Motor neuron (in vitro differentiated cells): ENCODE measurements around the gene CRACR2A. TPM values are rescaled to one million over a fixed set of nuclear protein-coding genes. Genes with fewer than 3 reads are reported as not detected.

Experiments used
- ATAC-seq, 8 experiments: fragments of 200-7000 bp; cut with Tn5 transposase; replicated peaks in 6 of 8; 2 replicates each; pipeline ENCODE4 v1.8.0; 2021; ENCODE audit warnings: mild to moderate bottlenecking in 8 of 8, moderate library complexity in 8 of 8
- H3K27ac ChIP-seq, 2 donors: fragments of 250-450 bp; sonication (Bioruptor Pico); 2 replicates each; pipeline ENCODE4 v1.9.0; 2021; ENCODE audit warnings: antibody characterized with exemption in 2 of 2, mild to moderate bottlenecking in 2 of 2, moderate library complexity in 1 of 2
- H3K4me1 ChIP-seq, 2 donors: fragments of 250-450 bp; sonication (Bioruptor Pico); replicated peaks in 1 of 2; 2 replicates each; pipeline ENCODE4 v1.6.1; 2021; ENCODE audit warnings: antibody characterized with exemption in 2 of 2, mild to moderate bottlenecking in 2 of 2, moderate library complexity in 1 of 2
- H3K4me3 ChIP-seq, 5 donors: fragments of 250-450 bp; sonication (Bioruptor Pico); 2 replicates each; pipeline ENCODE4 v1.9.0; 2021; ENCODE audit warnings: antibody characterized with exemption in 5 of 5, mild to moderate bottlenecking in 5 of 5, moderate library complexity in 4 of 5
- WGBS, 10 experiments: fragments of 450-650 bp; shearing (Covaris generic); methylation state at CpG; one replicate each; pipeline ENCODE4 v1.0.0; 2022; 5-methylcytosine and 5-hydroxymethylcytosine counted together
- in situ Hi-C, 9 experiments: fragments of 400-800 bp; cut with MboI; loops; one replicate each; pipeline ENCODE4 v1.15.0; 2021; ENCODE audit warnings: low sequenced_read_pairs in 9 of 9, low pct_unique_long_range_greater_than_20kb in 2 of 9; ENCODE audit not compliant: unreplicated experiment in 9 of 9
- total RNA-seq, 8 experiments: library from RNA; unstranded; fragments of 300-600 nt; gene quantifications; 2 replicates each; pipeline versions ENCODE4 v1.2.3 to v1.2.4, GENCODE V29; 2022

Gene CRACR2A
- total RNA-seq, 8 experiments from 2014 or later, result 0.11 to 12.5 (median 1.2) TPM

- in situ Hi-C loops, result loop anchor here in 1 of 9 experiments (25.0 kb wide), 1 partner anchor 304 kb away; no protein-coding TSS in a partner anchor
- Histone ChIP-seq H3K4me1 (peaks cover 10 to 15% of the 10 kb centered on the region in 2 donors), H3K4me3 (no peak overlapping the region), H3K27ac (no peak overlapping the region)
- WGBS, 10 experiments, result 22 to 100% (median 88%) methylated on average over 1 to 3 of the region's 3 CpGs; no CpG with 5 or more reads in 2 of the 10 experiments
- peak in 4 of 8 experiments; percentile 35 to 87 (median 68) for ATAC-seq
These were observed 111.4 kb downstream of the CRACR2A start for GRCh38 chr12:3641428-3642018.

DNA sequence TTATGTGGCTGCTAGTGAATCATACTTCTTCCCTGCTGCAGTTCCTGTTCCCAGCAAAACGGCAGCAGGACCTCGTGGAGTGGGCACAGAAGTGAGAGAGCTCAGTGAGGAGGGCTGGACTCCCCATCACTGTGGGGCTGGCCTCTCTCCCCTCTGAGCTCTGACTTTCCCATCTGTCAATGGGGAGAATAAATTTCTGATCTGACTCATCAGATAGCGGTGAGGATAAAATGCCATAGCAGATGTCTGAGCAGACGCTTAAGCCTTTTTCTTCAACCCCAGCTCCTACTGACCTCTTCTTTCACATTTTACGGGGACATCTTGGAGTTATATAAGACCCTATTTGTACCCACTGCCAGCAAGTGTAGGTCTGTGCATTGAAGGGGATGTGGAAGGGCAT lies 116.6 kb downstream of the CRACR2A start:
- 56 to 100% (median 77%) methylated on average over 1 to 5 of the region's 5 CpGs; no CpG with 5 or more reads in 6 of the 10 experiments for WGBS, 10 experiments
- H3K27ac ChIP-seq, result no peak overlapping the region
- in situ Hi-C loops, result loop anchor here in 1 of 9 experiments (25.0 kb wide), 1 partner anchor 299 kb away; no protein-coding TSS in a partner anchor
- peaks cover 9 to 18% of the 10 kb centered on the region in 2 donors for H3K4me1 ChIP-seq
- no peak for ATAC-seq
- no peak overlapping the region for H3K4me3 ChIP-seq

- in situ Hi-C loops, result loop anchor here in 1 of 9 experiments (25.0 kb wide), 1 partner anchor 297 kb away; no protein-coding TSS in a partner anchor
- H3K4me1 ChIP-seq, result peaks cover 17 to 37% of the 10 kb centered on the region in 2 donors
- H3K4me3 ChIP-seq, result no peak overlapping the region
- 0 to 80% (median 51%) methylated on average over 1 to 5 of the region's 6 CpGs; no CpG with 5 or more reads in 3 of the 10 experiments for WGBS, 10 experiments
- ATAC-seq, result no peak
- H3K27ac ChIP-seq, result no peak overlapping the region
These were observed 118.6 kb downstream of the CRACR2A start for GRCh38 chr12:3634348-3634747.

DNA sequence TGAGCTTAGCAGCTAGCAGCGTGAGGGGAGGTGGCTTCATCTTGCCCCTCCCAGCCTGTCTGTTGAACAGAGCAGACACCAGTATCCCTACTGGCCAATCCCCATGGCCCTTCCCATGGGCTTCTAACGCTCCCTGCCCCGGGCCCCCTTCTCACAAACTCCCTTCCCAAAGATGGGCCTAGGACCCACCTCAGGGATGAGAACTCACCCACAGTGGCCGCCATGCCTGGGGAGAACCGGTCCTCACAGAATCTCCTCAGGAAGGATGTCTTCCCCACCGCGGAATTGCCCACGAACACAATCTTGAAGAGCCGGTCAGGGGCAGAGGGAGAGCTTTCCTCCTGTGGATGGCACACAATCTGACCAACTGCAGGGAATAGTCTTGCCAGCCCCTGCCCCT lies 119.5 kb downstream of the CRACR2A start:
- Histone ChIP-seq H3K27ac (no peak overlapping the region), H3K4me3 (no peak overlapping the region), H3K4me1 (peaks cover 20 to 43% of the 10 kb centered on the region in 2 donors)
- WGBS, 10 experiments, result 73 to 100% (median 96%) methylated on average over 1 to 4 of the region's 9 CpGs; no CpG with 5 or more reads in 5 of the 10 experiments
- ATAC-seq, result no peak
- in situ Hi-C loops, result loop anchor here in 1 of 9 experiments (25.0 kb wide), 1 partner anchor 296 kb away; no protein-coding TSS in a partner anchor

- ATAC-seq, result peak in 5 of 8 experiments; percentile 15 to 71 (median 20)
- peaks cover 17 to 43% of the 10 kb centered on the region in 2 donors for H3K4me1 ChIP-seq
- H3K27ac ChIP-seq, result no peak overlapping the region
- WGBS, 10 experiments, result 79 to 100% (median 98%) methylated on average over 1 to 2 of the region's 2 CpGs; no CpG with 5 or more reads in 4 of the 10 experiments
- in situ Hi-C loops, result loop anchor here in 1 of 9 experiments (25.0 kb wide), 1 partner anchor 295 kb away; no protein-coding TSS in a partner anchor
- no peak overlapping the region for H3K4me3 ChIP-seq
These were observed 120.2 kb downstream of the CRACR2A start for GRCh38 chr12:3632754-3633153.

- no CpG with 5 or more reads among the region's 1 CpG for WGBS, 10 experiments
- no peak for ATAC-seq
- in situ Hi-C loops, result loop anchor here in 1 of 9 experiments (25.0 kb wide), 1 partner anchor 295 kb away; no protein-coding TSS in a partner anchor
- Histone ChIP-seq H3K27ac (no peak overlapping the region), H3K4me1 (peaks cover 17 to 43% of the 10 kb centered on the region in 2 donors), H3K4me3 (no peak overlapping the region)
These were observed 120.7 kb downstream of the CRACR2A start for GRCh38 chr12:3632256-3632655.

DNA sequence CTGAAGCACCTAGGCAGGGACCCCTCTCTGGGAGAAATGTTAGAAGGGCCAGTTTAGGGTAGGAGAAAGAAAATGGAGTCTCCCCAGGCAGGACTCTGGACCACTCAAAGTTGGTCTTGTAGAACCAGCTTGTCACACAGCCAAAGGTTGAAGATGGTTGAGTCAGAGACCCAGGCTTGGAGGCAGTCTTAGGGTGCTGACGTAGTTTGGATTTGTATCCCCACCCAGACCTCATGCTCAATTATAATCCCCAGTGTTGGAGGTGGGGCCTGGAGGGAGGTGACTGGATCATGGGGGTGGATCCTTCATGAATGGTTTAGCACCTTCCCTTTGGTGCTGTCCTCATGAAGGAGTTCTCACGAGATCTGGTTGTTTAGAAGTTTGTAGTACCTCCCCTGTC lies 121.2 kb downstream of the CRACR2A start:
- H3K4me3 ChIP-seq, result no peak overlapping the region
- in situ Hi-C loops, result loop anchor here in 1 of 9 experiments (25.0 kb wide), 1 partner anchor 294 kb away; no protein-coding TSS in a partner anchor
- H3K27ac ChIP-seq, result no peak overlapping the region
- ATAC-seq, result peak in 2 of 8 experiments; percentile 78 to 81
- 60 to 100% (median 80%) methylated on average over 1 to 2 of the region's 2 CpGs; no CpG with 5 or more reads in 2 of the 10 experiments for WGBS, 10 experiments
- H3K4me1 ChIP-seq, result peaks cover 17 to 43% of the 10 kb centered on the region in 2 donors

- in situ Hi-C loops, result loop anchor here in 1 of 9 experiments (25.0 kb wide), 1 partner anchor 294 kb away; no protein-coding TSS in a partner anchor
- ATAC-seq, result no peak
- no peak overlapping the region for H3K4me3 ChIP-seq
- H3K4me1 ChIP-seq, result peaks cover 17 to 43% of the 10 kb centered on the region in 2 donors
- 57 to 100% (median 92%) methylated on average over 1 to 3 of the region's 7 CpGs; no CpG with 5 or more reads in 7 of the 10 experiments for WGBS, 10 experiments
- no peak overlapping the region for H3K27ac ChIP-seq
These were observed 121.7 kb downstream of the CRACR2A start for GRCh38 chr12:3631272-3631637.

GRCh38 chr12:3630621-3631271 lies 122.2 kb downstream of the CRACR2A start:
- 50 to 87% (median 71%) methylated on average over 1 to 4 of the region's 8 CpGs; no CpG with 5 or more reads in 6 of the 10 experiments for WGBS, 10 experiments
- no peak for ATAC-seq
- no peak overlapping the region for H3K4me3 ChIP-seq
- no peak overlapping the region for H3K27ac ChIP-seq
- H3K4me1 ChIP-seq, result peaks cover 17 to 43% of the 10 kb centered on the region in 2 donors
- in situ Hi-C loops, result loop anchor here in 1 of 9 experiments (25.0 kb wide), 1 partner anchor 293 kb away; no protein-coding TSS in a partner anchor

DNA sequence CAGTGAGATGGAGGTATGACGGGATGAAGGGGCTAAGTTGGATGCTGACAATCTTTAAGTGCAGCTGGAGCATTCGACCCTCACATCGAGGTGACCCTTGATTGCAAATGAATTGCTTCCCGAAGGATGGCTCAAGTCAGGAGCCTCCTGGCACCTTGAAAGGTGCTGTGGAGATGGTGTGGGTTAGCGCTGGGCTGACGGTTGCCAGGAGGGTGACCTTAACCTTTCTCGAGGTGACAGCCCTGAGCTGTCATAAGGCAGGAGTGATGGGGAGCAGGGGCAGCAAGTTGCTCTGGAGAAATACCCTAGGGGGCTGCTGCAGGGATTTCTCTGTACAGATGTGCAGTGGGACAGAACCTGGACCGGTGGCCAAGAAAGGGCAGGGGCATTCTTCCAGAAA lies 122.8 kb downstream of the CRACR2A start:
- Histone ChIP-seq H3K27ac (no peak overlapping the region), H3K4me3 (no peak overlapping the region), H3K4me1 (peaks cover 17 to 44% of the 10 kb centered on the region in 2 donors)
- ATAC-seq, result no peak
- 40 to 100% (median 81%) methylated on average over 1 to 6 of the region's 8 CpGs; no CpG with 5 or more reads in 5 of the 10 experiments for WGBS, 10 experiments
- in situ Hi-C loops, result loop anchor here in 1 of 9 experiments (25.0 kb wide), 1 partner anchor 293 kb away; no protein-coding TSS in a partner anchor

DNA sequence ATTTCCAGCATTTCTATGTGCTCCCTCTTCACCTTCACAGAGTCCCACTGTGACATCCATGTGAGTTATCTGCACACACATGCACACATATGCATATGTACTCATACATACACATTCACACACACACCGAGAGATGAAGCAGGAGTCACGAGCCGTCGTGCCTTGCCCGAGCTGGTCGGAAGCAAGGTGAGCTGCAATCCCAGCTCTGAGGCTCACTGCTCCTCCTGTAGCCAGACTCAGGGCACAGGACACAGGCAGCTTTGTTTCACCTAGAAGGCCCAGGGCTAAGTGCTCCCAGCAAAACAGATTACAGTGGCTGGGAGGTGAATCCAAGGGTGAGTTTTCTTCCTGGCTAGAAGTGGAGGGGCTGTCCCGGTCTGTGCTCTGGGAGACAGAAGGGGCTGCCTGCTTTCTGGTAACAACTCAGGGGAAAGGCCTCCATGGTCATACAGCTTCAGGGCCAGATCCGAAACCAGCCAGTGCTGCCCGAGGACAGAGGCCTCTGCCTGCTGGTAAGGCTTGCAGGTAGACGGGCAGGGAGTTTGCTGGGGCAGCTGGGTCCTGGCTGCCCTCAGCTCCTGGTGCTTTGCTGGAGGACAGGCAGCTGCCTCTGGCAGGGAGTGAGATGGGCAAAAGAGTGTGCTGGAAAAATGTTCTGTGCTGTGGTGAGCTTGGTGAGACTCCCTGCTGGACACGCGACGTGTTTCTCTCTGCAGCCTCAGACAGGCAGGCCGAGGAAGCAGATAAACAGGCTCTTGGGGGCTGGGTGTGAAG lies 123.7 kb downstream of the CRACR2A start:
- WGBS, 10 experiments, result 91 to 100% (median 93%) methylated on average over 1 to 7 of the region's 14 CpGs; no CpG with 5 or more reads in 7 of the 10 experiments
- ATAC-seq, result peak in 5 of 8 experiments; percentile 48 to 69 (median 51)
- Histone ChIP-seq H3K4me3 (no peak overlapping the region), H3K4me1 (peaks cover 17 to 52% of the 10 kb centered on the region in 2 donors), H3K27ac (peak overlapping the region in 1 of 2 donors; percentile 8)
- in situ Hi-C loops, result loop anchor here in 1 of 9 experiments (25.0 kb wide), 1 partner anchor 292 kb away; no protein-coding TSS in a partner anchor

- H3K4me1 ChIP-seq, result peaks cover 21 to 57% of the 10 kb centered on the region in 2 donors
- H3K4me3 ChIP-seq, result no peak overlapping the region
- 48 to 100% (median 80%) methylated on average over 1 to 5 of the region's 8 CpGs; no CpG with 5 or more reads in 1 of the 10 experiments for WGBS, 10 experiments
- peak overlapping the region in 1 of 2 donors; percentile 8 for H3K27ac ChIP-seq
- in situ Hi-C loops, result loop anchor here in 1 of 9 experiments (25.0 kb wide), 1 partner anchor 291 kb away; no protein-coding TSS in a partner anchor
- ATAC-seq, result peak in 2 of 8 experiments; percentile 16 to 21
These were observed 124.3 kb downstream of the CRACR2A start for GRCh38 chr12:3628629-3629028.
